GM21526 (cell line): ENCODE results near the gene ST3GAL4.

ENCODE experiments used
- ATAC-seq: cut with Tn5 transposase; IDR thresholded peaks from one replicate; pipeline ENCODE4 v1.9.1; 2021; ENCODE audit warnings: moderate library complexity; ENCODE audit not compliant: unreplicated experiment, low FRiP score

The ST3GAL4 gene

DNA sequence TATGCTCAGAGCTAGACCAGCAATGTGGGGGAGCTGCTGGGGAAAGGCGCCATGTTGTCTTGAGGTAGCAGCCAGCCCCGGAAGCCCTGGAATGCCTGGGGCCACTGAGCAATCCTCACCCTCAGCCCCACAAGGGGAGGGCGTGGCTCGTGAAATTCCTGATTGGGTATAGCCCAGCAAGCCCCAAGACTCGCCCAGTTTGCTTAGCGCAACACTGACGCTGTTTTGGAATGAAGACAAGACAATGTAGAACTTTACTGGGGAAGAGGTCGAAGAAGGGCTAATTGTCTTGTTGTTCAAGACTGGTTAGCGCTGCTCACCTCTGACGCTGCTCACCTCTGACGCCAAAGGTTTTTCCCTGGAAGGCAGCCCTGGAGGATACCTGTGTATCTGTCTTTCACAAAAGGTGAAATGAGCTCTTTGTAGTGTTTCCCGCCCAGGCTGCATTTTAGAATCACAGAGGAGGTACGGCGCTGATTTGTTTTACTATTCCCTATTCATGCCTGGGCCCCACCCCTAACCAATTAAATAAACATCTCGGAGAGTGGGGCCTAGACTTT, 47.6 kb downstream of the ST3GAL4 start:
- ATAC-seq, result no peak

DNA sequence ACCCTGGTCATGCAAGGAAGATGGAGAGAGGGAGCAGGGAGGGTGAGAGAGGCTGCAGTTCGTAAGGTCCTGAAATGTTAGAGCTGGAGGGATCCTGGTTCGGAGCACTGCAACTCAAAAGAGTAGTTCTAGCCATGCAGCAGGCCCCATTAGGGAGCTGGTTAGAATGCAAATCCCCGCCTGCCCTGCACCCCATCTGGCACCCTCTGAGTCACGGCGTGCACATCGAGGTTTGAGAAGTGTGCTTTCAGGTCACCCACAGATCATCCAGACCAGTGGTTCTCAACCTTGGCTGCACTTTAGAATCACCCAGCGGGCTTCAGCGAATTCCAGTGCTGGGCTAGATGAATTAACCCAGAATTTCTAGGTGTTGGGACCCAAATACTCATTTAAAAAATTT, 48.2 kb downstream of the ST3GAL4 start:
- peak; percentile 98 for ATAC-seq

DNA sequence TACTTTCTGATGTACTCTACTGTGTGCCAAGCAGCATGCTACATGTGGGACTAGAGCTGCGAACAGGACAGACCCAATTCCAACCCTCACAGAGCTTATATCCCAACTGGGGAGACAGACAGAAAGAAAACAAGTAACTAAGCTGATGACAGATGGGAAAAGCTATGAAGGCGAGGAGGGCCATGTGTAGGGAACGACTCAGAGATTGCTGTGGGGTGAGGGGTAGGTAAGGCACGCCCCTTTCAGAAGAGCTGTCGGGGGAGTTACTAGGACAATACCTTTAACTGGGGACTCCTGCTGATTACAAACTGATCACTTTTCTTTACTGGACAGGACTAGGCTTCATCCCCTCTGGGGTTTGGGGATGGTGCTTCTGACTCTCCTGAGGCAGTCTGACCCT, 48.9 kb downstream of the ST3GAL4 start:
- ATAC-seq, result no peak

GRCh38 chr11:126405374-126405773, 49.9 kb downstream of the ST3GAL4 start:
- ATAC-seq, result no peak

DNA sequence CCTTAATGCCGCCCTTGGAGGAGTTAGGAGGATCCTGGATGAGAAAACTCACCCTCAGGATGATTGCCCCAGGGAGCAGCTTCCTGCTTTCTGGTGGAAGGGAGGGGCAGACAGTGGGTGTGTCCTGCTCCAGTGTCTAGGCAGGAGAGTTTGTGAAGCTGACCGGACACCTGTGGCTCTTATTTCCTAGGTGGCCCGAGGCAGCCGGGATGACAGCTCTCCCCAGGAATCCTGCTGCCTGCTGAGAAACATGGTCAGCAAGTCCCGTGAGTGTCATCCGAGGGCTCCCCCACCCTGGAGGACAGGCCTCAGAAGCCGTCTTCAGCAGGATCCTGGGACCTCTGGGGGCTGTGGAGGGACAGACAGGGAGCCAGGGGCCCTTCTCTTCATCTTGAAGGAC, 50.4 kb downstream of the ST3GAL4 start:
- no peak for ATAC-seq

DNA sequence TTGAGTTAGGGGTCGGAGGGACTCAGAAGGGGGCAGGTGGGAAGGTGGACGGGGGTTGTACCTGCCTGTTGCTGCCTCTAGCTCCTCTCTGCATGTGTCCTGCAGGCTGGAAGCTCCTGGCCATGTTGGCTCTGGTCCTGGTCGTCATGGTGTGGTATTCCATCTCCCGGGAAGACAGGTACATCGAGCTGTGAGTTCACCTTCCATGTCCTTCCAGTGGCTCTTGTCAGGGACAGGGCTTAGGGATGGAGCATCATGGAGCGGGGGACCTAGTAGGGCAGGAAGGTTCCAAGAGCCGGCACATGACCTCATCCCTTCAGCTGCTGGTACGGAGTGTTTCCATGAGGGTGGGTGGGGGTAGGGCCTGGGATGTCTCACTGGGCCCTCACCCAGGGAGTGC, 50.9 kb downstream of the ST3GAL4 start:
- ATAC-seq, result no peak

DNA sequence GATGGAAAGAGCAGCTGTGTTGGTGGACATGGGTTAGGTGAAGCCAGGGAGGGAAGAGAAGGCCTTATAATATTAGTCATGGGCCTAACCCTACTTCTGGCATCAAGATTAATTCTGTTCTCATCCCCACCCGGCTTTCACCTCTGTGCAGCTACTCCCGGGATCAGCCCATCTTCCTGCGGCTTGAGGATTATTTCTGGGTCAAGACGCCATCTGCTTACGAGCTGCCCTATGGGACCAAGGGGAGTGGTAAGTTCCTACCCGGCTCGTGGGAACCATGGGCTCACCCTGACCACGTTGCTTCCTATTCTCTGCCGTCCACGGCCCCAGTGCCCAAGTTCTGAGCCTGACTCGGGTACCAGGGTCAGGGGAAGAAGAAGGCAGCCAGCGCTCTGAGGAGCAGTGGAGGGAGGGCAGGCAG, 51.6 kb downstream of the ST3GAL4 start:
- ATAC-seq, result no peak

- ATAC-seq, result no peak
Observed at GRCh38 chr11:126407682-126408288, 52.3 kb downstream of the ST3GAL4 start.

DNA sequence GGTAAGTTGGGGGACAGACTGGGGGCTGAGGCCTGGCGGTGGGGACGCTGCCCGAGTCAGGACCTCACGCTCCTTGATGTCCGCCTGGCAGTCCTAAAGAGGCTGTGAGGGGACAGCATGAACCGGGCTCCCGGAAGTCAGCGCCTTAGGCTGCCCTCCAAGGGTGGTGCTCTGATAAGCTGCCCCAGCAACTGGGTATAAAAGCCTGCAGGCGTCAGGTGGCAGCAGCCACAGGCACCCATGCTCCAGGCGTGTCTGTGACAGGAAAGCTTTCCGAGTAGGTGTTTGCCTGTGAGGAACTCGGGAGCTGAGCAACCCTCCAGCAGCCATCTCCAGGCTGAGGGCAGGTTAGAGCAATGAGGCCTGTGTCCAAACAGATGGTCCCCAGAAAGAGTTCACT, 53.0 kb downstream of the ST3GAL4 start:
- no peak for ATAC-seq

- no peak for ATAC-seq
Observed at GRCh38 chr11:126408901-126409619, 53.6 kb downstream of the ST3GAL4 start.

DNA sequence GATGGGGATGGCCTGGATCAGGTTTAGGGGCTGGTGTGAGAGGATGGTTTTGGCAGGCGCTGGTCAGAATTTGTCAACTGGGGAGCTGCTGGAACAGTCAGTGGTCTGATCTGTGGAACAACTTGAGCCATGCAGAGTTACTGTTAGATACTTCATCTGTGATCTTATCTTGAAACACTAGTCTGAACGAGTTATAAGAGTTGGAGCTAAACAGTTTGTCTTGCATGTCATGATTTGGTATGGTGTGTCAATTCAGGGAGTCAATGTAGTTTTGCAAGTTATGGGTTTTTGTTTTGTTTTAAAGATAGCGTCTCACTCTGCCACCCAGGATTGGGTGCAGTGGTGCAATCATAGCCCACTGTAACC, 54.1 kb downstream of the ST3GAL4 start:
- ATAC-seq, result no peak

DNA sequence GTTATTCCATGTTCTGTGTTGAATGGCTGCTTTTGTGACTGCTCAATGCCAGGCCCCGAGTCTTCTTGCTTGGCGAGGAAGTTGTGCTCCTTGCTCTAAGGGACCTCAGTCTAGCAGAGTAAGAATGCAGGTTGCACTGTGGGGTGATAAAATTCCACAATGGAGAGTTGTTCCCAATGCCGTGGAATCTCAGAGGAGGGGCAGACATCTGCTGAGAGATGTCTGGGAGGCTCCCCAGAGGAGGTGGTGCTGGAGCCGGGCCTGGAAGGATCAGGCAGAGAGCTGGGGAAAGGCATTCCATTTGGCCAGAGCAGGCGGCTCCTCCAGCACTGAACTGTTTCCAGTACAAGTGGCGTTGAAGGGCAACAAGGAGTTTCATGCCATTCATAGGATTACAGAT, 55.2 kb downstream of the ST3GAL4 start:
- ATAC-seq, result no peak

GRCh38 chr11:126411971-126412381, 56.5 kb downstream of the ST3GAL4 start:
- ATAC-seq, result no peak

DNA sequence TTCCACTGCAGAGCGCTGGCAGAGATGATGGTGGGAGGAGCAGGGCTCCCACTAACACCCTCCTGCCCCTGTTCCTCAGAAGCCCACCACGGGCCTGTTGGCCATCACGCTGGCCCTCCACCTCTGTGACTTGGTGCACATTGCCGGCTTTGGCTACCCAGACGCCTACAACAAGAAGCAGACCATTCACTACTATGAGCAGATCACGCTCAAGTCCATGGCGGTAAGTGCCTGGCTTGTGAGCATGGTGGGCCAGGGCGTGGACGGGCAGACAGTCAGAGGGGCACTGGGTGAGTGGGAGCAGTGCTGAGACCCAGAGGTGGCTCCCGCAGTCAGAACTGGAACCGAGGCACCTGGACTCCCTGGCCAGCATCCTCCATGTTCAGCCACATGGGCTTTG, 57.9 kb downstream of the ST3GAL4 start:
- no peak for ATAC-seq

DNA sequence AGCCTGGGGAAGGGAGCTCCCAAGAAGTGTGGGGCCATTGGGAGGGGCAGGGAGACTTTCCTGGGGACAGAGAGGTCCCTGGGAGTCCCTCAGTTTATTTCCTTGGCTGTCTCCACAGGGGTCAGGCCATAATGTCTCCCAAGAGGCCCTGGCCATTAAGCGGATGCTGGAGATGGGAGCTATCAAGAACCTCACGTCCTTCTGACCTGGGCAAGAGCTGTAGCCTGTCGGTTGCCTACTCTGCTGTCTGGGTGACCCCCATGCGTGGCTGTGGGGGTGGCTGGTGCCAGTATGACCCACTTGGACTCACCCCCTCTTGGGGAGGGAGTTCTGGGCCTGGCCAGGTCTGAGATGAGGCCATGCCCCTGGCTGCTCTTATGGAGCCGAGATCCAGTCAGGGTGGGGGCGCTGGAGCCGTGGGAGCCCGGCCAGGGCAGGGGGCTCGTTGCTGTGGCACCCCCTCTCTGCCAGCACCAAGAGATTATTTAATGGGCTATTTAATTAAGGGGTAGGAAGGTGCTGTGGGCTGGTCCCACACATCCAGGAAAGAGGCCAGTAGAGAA, 58.4 kb downstream of the ST3GAL4 start:
- ATAC-seq, result no peak

DNA sequence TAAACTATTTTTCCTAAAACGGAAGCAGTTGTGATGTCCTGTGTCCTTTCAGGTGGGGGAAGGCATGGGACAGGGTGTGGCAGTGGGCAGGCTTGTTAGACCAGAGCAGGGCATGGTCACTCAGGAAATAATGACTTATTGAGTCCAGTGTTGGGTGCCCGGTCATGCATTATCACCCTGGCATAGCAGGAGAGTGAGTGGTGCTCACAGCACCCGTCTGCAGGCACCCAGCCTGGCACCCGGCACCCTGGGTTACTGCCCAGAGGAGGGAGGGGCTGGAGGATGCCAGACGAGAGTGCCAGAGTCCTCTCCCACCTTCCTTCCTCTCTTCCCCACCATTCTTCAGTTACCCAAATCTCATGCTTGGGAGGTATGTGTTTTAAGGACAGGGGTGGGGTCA, 59.1 kb downstream of the ST3GAL4 start:
- ATAC-seq, result no peak

- ATAC-seq, result no peak
Observed at GRCh38 chr11:126415128-126415527, 59.6 kb downstream of the ST3GAL4 start.

DNA sequence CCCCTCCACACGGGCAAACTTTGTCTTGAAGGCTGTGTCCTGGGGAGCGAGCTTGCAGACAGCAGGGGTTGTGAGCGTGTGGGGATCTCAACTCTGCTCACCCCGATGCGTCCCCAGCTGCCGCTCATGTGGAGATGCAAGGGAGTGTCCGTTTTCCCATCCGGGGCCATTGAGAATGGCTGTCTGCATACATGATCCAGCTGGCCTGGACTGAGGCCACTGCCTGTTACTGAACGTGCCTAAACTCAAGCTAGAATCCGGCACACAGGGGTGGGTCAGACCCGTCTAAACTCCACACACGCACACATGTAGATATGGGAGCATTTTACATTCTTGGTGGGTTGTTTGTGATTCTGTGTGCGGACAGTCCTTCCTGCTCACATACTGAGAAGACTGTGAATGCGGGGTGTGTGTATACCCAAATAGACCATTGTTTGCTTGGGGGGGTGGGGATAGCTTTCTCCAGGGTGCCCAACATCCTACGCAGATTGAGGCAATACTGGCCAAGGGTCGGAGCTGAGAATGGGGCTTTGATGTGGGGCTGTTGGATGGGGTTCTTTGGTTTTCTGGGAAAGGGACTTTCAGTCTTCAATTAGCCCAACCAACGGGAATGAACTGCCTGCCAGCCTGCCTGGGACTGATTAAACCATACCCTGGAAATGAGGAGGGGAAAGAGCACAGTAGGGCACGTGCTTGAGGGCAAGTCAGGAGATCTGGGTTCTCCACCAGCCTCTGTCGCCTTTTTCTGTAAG, 60.4 kb downstream of the ST3GAL4 start:
- ATAC-seq, result no peak

GRCh38 chr11:126416542-126417090, 61.1 kb downstream of the ST3GAL4 start:
- ATAC-seq, result peak; percentile 80

- no peak for ATAC-seq
Observed at GRCh38 chr11:126417091-126417862, 61.8 kb downstream of the ST3GAL4 start.
